Measurements from ENCODE around the gene FAM107A.
A peak's percentile ranks its signal among the peaks of the same experiment; 100 is the strongest.

Gene FAM107A

DNA sequence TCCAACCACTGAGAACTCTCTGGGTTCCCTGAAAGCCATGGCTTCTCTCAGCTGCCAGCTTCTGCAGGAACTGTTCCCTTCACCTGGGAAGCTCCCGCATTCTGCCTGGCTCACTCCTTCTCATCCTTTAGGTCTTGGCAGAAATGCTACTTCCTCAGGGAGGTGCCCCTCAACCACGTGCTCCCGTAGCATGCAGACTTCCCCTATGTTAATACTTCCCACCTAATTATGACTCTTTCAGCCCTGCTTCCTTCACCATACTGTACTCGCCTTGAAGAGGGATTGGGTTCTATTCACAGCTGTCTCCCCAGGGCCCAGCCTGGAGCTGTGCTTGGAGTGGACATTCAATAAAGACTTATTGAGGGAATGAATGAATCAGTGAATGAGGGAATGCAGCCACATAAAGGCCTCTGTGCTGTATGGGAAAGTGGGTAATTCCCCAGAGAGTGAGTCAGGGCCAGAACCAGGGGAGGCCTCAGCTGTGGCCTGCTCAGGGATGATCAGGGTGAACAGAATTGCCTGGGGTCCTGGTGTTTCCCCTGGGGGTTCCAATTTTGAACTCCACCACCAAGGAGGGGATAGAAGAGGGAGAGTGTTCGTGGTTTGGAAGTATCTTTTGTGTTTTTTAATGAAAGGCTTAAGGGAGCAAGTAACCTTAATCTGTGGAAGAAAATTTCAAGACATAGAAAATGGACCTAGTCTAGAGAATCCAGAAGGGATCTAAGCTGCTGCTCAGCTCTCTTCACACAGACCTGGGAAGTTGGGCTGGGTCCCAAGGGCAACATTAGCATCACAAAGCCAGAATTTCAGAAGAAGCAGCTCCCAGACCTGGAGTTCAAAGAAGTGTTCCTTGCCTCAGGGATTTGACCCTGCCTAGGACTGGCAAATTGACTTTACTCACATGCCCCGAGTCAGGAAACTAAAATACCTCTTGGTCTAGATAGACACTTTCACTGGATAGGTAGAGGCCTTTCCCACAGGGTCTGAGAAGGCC is 14.6 kb upstream of the FAM107A start:
- no peak for DNase-seq

DNA sequence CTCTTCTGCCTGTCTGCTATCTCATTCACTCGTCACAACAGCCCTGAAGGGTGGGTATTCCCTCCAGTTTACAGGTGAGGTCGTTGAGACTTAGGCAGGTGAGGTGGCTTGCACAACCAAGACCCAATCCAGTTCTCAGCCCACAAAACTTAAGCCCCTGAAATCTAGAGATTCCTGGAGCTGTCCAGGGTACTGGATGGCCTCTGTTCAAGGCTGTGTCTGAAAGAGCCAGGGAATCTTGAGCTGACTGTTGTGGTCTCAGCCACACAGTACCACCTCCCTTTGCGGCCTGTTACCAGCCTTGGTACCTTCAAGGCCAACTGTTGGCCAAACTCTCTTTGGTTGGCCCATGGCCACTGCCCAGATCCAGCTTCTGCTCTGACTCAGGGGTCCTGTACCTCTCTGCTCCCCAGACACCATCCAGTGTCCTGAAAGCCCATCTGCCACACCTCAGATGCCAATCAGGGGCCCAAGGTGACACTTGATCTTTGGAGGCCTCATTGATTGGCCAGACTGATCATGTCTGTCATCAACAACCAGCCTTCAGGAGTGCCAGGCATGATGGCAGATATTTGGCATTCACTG is 10.9 kb upstream of the FAM107A start:
- peak; percentile 65 for DNase-seq

DNA sequence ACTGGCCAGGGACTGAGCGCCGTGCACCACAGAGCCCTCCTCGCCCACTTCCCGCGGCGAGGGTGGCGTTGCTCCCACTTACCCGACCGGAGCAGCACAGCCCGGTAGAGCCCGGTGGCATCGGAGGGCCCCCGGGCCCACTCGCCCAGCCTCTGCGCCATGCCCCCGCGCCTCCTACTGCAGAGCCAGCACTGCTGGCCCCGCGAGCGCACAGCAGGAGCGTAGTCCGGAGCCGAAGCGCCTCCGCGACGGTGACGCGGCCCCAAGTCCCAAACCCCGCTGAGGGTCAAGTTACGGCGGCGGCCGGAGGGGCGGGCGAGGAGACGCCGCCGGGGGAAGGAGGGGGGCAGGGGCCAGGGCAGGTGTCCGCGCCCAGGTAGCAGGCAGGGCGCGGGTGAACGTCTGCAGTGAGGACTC is 9.6 kb upstream of the FAM107A start:
- DNase-seq, result no peak

DNA sequence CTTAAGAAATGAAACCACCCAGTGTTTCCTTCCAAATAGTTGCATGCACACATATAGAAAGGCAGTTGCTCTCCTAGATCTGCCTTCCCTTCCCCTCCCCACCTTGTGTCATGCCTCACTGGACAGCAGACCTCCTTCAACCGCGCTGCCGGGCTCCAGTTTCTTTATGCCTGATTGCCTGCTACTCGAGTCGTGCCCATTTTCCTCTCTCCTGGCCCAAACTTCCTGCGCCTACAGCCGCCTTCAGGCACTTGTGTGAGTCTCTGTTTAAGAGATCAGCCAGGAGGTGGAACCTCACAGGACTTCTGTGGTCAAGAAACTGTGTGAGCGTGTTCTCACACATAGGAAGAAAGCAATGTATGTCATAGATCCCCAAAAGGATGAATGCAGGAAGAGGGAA is 8.8 kb upstream of the FAM107A start:
- DNase-seq, result no peak

DNA sequence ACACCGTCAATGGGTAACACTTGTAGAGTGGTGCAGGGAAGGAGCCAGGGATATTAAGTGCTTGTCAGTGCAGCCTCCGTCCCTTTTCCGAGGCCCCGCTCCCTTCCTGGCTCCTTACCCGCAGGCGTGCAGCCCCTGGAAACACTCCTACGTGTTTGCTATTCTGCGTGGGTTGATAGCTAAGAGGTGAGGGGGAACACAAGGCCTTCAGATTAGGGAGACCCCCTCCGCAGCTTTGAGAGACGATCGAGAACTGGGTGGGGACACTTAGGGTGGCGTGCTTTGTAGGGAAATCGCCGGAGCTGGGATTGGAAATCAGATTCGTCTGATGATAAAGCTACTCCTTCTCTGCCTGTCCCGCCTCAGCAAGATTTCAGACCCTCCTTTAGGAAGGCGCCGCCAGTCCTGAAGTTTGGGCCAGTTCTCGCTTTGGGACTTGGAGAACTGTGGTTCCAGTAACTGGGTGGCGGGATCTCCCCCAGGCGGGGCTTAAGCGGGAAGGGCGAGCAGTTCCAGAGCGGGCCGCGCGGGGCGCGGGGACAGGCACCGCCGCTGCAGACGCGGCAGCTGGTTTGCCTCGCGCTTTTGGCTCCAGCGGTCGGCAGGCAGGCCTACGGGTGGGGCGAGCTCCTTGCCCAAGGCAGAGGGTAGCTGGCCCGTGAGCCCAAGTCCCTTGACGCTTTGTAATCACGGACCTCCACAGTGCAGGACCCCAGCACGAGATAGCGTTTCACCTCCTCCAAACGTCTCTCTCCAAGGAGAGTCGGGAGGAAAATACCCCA is 8.0 kb upstream of the FAM107A start:
- peak; percentile 83 for DNase-seq

DNA sequence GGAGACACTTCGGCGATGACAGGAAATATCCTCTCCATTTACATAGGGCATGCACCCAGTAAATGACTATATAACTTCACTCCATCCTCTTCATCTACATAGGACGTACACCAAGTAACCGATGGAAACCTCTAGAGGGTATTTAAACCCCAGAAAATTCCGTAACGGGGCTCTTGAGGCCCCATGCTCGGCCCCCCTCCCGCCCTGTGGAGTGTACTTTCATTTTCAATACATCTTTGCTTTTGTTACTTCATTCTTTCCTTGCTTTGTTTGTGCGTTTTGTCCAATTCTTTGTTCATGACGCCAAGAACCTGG is 7.5 kb upstream of the FAM107A start:
- no peak for DNase-seq

DNA sequence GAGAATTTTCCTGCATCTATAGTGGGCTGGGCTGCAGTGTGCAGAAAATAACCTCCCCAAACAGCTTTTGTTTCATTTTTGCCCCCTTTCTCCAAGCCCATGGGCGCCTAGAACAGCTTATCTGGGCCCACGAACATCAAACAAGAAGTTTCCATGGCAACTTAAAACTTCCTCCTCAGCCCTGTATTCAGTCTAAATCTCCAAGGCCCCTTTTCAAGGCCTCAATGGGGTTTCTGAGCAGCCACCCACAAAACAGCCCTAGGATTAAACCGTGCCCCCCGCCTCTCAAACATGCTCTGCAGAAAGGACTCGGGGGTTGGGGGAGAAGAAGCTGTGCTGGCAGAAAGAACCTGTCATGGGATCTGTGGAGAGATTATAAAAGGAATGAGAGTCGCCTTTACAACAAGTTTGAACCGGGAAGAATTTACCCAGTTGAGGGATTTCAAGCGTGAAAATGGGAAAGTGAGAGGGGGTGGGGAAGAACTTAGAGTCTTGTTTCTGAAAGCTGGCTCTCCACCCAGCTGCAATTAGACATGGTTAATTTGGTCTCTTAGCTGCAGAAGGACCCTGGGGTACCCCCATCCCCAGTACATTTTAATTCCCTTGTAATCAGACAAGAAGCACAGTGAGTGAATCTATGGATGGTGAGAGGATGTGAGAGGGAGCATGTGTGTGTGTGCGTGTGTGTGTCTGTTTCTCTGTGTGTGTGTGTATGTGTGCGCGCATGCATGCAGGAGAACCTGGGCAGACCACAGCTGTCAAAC is 4.3 kb upstream of the FAM107A start:
- DNase-seq, result no peak

DNA sequence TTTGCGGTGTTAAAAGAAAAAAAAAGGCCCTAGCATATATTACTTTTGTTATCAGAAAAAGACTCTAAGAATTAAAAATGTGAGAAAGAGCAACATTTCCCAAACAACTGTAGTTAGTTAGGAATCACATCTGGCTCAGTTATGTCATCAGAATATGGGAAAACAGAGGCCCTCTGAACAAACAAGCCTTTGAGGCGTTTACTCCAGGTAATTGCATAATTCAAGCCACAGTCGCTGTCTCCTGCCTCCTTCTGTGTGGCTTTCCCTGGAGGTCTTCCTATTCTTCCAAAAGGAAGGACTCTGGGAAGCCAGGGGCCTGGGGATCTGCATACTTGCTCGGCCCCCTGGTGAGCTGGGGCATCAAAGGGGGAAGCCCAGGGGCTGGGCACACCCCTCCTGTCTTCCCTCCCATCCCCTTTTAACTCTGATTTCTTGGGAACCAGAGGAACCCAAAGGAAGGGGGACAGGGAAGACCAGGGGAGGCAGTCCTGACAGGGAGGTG is 3.7 kb upstream of the FAM107A start:
- no peak for DNase-seq

DNA sequence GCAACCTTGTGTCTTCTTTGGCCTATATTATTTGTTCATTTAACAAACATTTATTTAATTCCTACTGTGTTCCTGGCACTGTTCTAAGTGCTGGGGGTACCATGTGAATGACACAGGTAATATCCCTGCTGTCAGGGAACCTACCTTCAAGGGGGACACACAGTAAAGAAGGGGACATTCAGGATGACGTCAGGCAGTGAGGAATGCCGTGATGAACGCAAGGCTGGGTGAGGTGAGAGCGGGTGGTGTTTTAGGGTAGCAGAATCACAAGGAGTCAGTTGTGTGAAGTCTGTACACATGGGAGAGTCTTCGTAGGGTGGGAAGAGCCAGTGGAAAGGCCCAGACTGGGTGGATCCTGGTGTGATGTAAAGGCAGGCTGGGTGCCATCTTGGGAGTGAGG is 1.7 kb upstream of the FAM107A start:
- no peak for DNase-seq

DNA sequence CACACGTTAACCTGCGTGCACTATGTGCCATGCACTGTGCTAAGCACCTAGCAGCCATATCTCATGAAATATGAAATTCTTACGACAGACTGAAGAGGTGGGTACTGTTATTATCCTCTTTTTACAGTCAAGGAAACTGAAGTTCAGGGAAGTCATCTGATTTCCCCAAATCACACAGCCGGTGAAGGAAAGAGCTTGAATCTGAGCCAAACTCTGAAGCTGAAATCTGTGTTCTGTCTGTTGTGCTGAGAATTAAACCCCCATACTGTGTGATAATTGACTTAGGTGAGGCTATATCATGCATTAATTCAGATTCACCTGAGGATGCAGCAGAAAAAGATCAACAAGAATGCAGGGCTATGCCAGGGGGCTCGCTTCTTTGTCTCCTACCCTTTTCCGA is 475 bp downstream of the FAM107A start:
- DNase-seq, result no peak

DNA sequence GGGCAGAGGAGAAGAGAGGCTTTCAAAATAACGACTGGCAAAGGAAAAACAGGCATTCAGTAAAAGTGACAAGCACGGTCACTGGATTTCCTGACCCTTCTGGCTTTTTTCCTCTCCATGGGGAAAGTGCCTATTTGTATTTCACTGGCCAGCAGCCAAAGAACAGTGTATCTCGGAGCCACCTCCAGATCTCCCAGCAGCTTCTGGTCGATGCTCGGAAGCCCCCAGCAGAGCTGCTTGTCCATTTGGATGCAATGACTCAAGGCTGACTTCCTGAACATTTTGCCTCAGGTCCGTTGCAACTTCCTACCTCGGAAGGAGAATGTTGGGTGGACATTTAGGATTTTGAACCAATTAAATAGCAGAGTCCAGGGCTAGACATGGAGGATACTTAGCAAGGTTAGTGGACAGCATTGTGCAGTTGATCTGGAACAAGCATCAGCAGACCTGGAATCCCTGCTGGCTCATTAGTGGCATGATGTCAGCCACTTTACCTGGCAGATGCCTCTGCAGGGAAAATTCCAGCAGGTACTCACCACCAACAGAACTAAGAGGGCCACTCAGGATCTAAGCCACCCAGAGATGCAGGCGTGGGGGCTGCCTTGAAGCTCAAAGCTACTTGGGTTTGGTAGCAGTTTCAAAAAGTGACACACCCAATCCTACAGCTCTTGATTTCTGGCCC is 1.1 kb downstream of the FAM107A start:
- DNase-seq, result no peak

DNA sequence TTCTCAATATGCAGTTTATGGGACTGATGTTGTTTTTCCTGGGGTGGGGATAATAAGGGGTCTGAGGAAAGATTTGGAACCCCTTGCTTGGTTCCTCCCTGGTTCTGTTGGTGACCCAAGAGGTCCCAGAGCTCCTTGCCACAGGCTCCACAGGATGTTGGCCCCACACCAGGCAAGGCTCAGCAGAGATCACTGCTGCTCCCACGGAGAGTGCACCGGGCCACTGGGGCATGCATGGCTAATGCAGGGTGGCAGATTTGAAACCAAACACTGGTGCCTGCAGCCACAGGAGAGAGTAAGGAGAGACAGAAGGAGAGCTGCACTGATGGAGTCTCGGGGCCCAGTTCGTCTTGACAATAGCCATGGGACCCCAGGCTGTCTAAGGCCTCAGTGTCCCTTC is 2.5 kb downstream of the FAM107A start:
- no peak for DNase-seq

DNA sequence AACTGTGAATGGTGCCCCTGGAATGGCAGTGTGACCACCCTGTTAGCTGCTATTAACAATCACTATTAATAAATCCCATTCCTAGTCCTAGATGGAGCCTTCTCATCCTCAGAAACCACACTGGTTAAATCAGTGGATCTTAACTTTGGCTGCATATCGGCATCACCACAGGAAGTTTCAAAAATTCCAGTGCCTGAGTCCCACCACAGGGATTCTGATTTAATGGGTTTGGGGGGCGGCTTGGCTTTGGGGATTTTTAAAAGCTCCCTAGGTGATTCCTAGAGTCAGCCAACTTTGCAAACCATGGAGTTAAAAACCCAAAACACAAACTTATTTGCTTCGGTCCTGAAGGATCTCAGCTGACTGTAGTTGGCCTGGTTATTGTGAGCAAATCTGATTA is 3.1 kb downstream of the FAM107A start:
- no peak for DNase-seq

DNA sequence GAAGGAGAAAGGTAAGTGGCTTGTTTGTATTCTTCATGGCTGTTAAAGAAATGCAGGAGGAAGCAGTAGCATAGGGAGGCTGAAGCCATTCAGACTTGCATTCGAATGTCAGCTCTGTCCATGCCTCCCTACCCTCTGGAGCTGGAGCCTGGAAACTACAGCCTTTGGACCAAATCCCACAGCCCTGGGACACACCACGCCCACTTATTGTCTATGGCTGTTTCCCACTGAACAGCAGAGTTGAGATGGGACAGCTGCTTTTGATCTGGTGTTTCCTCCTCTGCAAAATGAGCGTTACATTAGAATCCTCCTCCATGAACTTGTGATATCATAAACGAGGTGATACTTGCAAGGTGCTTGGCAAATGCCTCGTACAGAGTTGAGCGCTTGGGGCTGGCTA is 3.6 kb downstream of the FAM107A start:
- DNase-seq, result no peak

DNA sequence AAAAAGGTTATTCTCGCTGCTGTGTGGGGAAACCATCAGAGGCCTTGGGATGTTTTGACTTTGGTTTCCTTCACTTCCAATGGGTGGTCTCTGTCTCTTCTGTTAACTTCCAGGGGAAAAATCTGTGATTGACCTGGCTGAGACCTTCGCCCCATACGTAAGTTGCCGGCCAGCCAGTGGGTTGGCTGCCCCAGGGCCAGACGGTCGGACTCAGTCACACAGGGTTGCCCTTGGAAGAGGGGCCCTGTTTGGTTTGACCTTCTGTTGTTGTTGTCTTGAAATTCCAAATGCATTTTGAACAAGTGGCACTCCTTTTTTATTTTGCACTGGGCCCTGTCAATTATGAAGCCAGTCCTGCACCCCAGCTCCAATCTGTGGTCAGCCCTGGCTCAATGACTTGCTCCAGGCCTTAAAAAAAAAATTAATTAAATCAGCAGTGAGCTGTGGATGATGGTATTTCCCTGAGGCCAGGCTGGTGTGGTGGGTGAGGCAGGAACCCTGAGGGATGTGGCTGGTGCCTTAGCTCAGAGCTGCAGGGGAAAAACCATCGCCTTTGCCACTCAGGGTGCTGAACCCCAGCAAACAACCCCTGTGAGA is 4.5 kb downstream of the FAM107A start:
- no peak for DNase-seq

DNA sequence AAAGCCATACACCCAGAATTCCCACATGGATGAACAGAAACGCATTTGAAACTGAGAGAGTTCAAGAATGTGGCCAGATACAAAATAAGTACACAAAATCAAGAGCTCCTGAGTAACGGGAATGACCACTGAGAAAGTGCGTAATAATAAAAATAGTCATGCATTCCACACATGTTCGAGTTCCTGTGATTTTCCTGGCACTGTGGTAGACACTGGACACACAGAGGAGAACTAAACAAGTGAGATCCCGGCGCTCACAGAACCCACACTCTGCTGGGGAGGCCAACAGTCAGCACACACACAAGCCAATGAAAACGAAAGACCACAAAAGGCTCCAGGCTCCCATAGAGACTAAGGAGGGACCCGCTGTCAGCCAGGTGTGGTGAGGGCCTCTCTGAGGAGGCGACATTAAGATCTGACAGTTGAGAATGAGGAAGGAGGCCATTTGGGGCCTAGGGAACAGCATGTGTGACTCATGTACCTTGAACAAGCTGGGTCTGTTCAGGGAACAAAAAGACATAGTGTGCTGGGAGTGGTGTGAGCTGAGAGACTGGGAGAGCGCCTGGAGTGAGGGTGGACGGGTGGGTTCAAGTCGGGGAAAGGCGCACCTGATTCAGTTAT is 5.1 kb downstream of the FAM107A start:
- no peak for DNase-seq

DNA sequence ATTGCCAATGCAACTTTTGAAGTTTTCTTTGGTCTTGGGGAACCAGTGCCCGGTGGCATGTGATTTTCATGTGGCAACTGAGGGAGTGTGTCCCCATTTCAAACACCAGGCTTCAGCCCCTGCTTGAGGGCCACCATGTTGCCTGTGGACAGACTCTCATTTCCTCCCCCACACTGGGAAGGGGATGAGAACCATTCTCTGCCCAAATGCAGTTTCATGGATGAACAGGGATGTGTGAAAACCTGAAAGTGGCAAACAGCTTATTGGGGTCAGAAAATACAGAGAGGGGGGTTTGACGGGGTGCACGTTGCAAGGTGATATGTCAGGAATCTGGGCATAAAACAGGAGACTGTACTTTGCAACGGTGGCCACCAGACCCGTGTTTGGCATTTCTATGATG is 6.3 kb downstream of the FAM107A start:
- DNase-seq, result no peak

DNA sequence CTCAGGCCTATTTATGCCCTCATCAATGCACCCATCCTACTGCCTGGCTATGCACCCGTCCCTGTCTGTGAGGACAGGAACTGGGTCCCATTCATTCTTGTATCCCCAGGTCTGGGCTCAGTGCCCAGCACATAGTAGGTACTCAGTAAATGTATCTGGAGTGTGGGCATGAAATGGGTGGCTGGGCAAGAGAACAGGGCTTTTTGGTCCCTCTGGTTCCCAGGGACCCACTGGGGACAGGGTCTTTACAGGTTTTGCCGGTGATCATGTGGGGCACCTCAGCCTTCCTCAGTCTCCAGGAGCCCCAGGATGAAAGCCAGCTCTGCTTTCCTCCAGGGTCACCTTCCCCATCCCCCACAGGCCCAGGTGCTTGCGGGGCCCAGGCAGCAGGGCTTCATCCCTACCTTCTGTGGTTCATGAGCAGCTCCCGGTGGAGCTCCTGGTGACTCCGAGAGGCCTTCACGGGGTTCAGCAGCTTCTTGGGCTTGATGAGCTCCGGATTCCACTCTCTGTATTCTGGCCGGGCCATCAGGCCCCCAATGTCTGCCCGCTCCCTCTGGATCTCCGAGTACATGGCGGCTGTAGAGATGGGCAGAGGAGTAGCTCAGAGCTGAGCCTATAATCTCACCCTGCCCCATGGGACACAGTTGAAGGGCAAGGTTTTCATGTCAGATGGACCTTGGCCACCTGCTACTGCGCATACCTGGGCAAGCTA is 7.7 kb downstream of the FAM107A start:
- no peak for DNase-seq

DNA sequence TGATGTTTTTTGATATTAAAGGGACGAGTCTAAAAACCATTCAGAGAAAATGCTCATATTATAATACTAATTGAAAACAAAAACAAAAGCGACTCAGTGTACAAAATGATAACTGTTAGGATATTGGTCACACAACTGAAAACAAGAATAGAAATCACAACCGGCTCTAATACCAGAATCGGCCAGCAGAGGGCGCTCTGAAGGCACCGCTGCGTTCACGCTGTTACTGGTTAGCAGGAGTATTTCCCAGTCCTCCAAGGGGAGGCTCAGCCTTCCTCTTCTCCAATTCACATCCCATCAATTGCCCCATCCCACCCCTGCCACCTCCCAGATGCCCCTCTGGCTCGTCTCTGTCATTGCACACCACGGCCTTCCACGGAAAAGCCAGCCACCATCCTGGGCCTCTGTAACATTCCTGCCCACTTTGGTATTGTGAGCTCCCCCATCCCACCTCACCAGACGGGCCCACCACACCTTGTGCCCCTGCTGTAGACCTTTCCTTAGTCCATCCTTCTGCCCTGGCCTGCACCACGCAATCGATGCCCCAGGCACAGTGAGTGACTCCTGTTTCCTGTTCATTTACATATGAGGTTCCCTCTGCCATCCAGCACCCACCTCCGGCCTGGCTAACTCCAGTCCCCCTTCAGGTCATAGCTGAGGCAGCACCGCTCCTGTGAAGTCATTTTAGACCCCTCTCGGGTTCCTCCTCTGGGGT is 8.5 kb downstream of the FAM107A start:
- peak; percentile 77 for DNase-seq

DNA sequence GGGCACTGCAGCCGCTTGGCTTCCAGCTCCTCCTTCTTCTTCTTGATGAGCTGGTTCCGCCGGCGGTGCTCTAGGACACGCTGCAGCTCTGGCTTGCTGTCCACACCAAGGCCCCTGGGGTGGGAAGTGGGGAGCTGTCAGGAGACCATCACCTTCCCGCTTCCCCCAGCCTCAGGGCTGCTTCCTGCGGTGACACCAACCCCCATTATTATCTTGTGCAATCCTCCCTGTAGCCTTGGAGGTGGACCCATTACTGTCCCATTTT is 10.0 kb downstream of the FAM107A start:
- no peak for DNase-seq

Data from left hindlimb (tissue), 1 donor.